ENCODE data around the gene CRTAP.
"Not testable (repeated sequence)": the region's sequence is repeated elsewhere in the genome, so short reads cannot be mapped to it uniquely, and the experiment has no call there.

Gene CRTAP

GRCh38 chr3:33125840-33126239, 12.0 kb downstream of the CRTAP start:
- no peak for TF ChIP-seq CTCF (IDR thresholded peaks at IDR 0.05; ENCODE audit: control insufficient read depth, extremely low read depth, insufficient read depth)
- no peak overlapping the region for H3K4me3 ChIP-seq (ENCODE audit: low read depth, low read length)
- no peak for DNase-seq (ENCODE audit: low read depth)

DNA sequence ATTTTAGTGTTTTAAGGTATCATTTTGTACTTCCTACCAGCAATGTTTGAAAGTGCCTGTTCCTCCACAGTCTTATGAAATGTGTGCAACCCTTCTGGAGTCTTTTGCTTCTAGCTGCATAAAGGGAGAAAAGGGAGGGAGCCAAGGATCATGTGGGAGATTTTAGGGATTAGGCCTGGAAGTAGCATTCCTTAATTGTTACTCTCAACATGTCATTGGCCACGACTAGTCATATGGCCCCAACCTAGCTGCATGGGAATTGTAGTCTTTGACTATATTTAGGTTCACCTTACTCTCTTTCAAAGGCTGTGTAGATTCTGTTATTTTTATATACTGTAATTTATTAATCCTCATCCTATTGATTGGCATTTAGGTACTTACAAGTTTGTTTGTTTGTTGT, 14.9 kb downstream of the CRTAP start:
- TF ChIP-seq CTCF (IDR thresholded peaks at IDR 0.05; ENCODE audit: control insufficient read depth, extremely low read depth, insufficient read depth): no peak
- no peak for DNase-seq (ENCODE audit: low read depth)
- no peak overlapping the region for H3K4me3 ChIP-seq (ENCODE audit: low read depth, low read length)

DNA sequence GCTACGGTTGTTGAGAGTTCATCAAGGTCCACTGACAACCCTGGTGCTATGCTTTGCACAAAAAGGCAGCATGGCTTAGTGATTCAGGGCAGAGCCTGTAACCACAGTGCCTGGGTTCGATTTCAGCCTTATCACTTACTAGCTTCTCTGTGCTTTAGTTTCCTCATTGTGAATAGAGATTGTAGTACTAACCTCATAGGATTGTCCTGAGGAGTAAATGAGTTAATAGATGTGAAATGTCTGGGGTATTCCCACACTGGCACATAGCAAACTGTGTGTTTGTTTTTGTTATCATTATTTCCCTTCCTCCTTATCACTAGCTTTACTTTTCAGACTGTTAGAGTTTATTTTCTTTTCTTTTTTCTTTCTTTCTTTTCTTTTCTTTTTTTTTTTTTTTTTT, 16.3 kb downstream of the CRTAP start:
- no peak for TF ChIP-seq CTCF (IDR thresholded peaks at IDR 0.05; ENCODE audit: control insufficient read depth, extremely low read depth, insufficient read depth)
- H3K4me3 ChIP-seq (ENCODE audit: low read depth, low read length): no peak overlapping the region
- no peak for DNase-seq (ENCODE audit: low read depth)

DNA sequence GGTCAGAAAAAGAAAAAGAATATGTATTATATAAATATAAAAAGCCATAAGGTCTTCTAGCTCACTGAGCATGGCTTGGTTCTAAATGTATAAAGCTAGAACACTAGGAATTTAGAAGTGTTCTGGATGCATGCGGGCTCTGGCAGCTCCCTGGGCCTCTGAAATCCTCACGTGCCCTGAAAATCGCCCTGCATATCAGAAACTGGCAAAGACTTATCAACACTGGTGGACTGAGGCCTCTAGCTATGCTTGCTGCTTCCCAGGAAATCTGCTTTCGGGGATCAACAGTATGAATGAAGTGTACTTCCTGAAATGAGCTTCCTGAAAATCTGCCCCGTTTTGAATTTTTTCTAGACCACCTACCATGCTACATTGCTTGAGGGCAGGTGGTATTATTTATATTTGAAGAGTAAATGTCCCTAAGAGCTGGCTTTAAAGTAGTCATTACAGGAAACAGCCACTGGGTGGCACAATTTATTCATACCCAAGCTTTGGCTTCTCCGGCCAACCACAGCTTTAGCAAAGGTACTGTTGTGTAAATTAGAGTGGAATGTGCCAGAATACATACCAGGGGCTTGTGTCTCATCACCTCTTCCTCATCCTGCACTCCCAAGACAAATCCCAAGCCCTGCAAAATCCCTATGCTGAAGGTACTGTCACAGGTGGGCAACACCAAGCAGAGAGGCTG, 17.7 kb downstream of the CRTAP start:
- TF ChIP-seq CTCF (IDR thresholded peaks at IDR 0.05; ENCODE audit: control insufficient read depth, extremely low read depth, insufficient read depth): peak; percentile 75
- H3K4me3 ChIP-seq (ENCODE audit: low read depth, low read length): no peak overlapping the region
- DNase-seq (ENCODE audit: low read depth): peak; percentile 59

DNA sequence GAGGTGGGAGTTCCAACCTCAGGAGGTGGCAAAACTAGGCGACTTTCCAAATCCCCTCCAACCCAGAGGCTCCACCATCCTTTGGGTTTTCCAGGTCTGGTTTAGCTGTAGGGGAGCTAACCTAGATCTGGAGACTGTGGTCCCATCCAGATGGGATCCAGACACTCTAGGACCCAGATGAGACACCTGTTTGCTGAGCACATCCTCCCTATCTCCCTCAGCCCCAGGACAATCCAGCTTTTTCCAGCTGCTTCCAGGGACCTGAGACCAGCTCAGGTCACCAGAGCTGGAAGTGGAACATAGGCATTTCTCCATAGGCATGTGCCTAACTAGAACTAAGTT, 18.2 kb downstream of the CRTAP start:
- TF ChIP-seq CTCF (IDR thresholded peaks at IDR 0.05; ENCODE audit: control insufficient read depth, extremely low read depth, insufficient read depth): no peak
- no peak for DNase-seq (ENCODE audit: low read depth)
- no peak overlapping the region for H3K4me3 ChIP-seq (ENCODE audit: low read depth, low read length)

DNA sequence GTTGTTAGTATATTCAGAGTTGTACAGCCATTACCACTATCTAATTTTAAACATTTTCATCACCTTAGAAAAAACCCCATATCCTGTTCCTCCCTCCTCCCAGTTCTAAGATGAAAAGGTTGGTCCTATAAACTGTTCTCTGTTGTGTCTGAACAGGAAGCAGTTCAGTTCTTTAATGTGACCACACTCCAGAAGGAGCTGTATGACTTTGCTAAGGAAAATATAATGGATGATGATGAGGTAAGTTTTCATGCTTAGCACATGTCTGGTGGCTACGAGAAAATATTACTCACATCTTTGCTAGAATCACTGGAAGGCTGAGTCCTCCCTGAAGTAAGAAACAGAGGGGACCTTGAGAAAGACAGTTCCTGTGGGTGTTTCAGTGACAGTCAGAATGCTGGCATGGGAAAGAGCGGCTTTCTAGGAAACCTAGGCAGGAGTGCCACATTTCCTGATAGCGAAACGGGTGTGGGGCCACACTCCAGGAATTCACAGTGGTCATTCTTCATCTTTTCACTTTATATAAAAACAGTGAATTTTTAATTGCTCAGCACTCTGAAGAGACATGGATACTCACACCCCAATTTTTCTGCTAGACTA, 20.3 kb downstream of the CRTAP start:
- DNase-seq (ENCODE audit: low read depth): no peak
- no peak overlapping the region for H3K4me3 ChIP-seq (ENCODE audit: low read depth, low read length)
- TF ChIP-seq CTCF (IDR thresholded peaks at IDR 0.05; ENCODE audit: control insufficient read depth, extremely low read depth, insufficient read depth): no peak

DNA sequence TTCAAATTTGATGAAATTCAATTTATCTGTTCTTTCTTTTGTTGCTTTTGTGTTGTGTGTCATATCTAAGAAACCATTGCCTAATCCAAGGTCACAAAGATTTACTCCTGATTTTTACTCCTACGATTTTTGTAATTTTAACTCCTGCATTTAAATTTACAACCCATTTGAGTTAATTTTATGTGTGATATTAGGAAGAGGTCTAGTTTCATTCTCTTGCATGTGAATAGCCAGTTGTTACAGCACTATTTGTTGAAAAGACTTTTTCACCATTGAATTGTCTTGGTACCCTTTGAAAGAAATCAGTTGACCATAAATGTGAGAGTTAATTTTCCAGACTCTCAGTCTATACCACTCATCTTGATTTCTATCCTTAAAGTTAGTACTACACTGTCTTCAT, 23.9 kb downstream of the CRTAP start:
- H3K4me3 ChIP-seq (ENCODE audit: low read depth, low read length): no peak overlapping the region
- no peak for DNase-seq (ENCODE audit: low read depth)
- TF ChIP-seq CTCF (IDR thresholded peaks at IDR 0.05; ENCODE audit: control insufficient read depth, extremely low read depth, insufficient read depth): no peak

DNA sequence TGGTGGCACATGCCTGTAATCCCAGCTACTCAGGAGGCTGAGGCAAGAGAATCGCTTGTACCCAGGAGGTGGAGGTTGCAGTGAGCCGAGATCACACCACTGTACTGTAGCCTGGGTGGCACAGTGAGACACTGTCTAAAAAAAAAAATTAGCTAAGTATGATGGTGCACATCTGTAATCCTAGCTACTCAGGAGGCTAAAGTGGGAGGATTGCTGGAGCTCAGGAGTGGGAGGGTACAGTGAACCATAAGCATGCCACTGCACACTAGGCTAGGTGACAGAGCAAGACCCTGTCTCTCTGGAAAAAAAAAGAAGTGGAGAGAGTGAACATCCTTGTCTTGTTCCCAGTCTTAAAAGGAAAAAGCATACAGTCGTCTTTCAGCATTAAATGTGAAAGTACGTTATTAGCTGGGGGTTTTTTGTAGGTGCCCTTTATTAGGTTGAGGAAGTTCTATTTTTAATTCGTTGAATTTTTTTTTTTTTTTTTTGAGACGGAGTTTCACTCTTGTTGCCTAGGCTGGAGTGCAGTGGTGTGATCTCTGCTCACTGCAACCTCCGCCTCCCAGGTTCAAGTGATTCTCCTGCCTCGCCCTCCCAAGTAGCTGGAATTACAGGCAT, 25.3 kb downstream of the CRTAP start:
- not testable (repeated sequence) for H3K4me3 ChIP-seq (ENCODE audit: low read depth, low read length); DNase-seq (ENCODE audit: low read depth)

Measured in LNCaP clone FGC (cell line).